Neural progenitor cell (in vitro differentiated cells): ENCODE measurements around the gene RNF144A. TPM values are rescaled to one million over a fixed set of nuclear protein-coding genes. Genes with fewer than 3 reads are reported as not detected.

Experiments
- DNase-seq: peaks from one replicate; pipeline ENCODE4 v3.0.0-alpha.2; 2016; ENCODE audit warnings: low spot score
- H2AFZ ChIP-seq: fragments of 200-600 bp; sonication (generic); replicated peaks from 2 replicates; pipeline ENCODE4 v1.6.1; 2016; ENCODE audit warnings: antibody characterized with exemption
- H3F3A ChIP-seq: fragments of 200-600 bp; sonication (generic); 2 replicates; pipeline ENCODE4 v1.6.1; 2016; ENCODE audit warnings: antibody characterized with exemption, low read depth
- H3K27ac ChIP-seq: fragments of 200-600 bp; sonication (generic); 2 replicates; pipeline ENCODE4 v1.5.1; 2016; ENCODE audit warnings: mild to moderate bottlenecking
- H3K27me3 ChIP-seq: fragments of 200-600 bp; sonication (generic); 2 replicates; pipeline ENCODE4 v1.6.1; 2016; ENCODE audit warnings: mild to moderate bottlenecking, moderate library complexity
- H3K36me3 ChIP-seq: fragments of 200-600 bp; sonication (generic); 2 replicates; pipeline ENCODE4 v1.5.1; 2016
- H3K4me1 ChIP-seq: fragments of 200-600 bp; sonication (generic); 2 replicates; pipeline ENCODE4 v1.6.1; 2016; ENCODE audit warnings: mixed run types
- H3K4me2 ChIP-seq: fragments of 200-600 bp; sonication (generic); 2 replicates; pipeline ENCODE4 v1.6.1; 2016
- H3K4me3 ChIP-seq: fragments of 200-600 bp; sonication (generic); 2 replicates; pipeline ENCODE4 v1.5.1; 2016
- H3K79me2 ChIP-seq: fragments of 200-600 bp; sonication (generic); 2 replicates; pipeline ENCODE4 v1.6.1; 2016; ENCODE audit warnings: low read depth
- H3K9ac ChIP-seq: fragments of 200-600 bp; sonication (generic); 2 replicates; pipeline ENCODE4 v1.6.1; 2016
- H3K9me3 ChIP-seq: fragments of 200-600 bp; sonication (generic); 2 replicates; pipeline ENCODE4 v1.5.1; 2016; ENCODE audit warnings: low read depth
- H4K20me1 ChIP-seq: fragments of 200-600 bp; sonication (generic); 2 replicates; pipeline ENCODE4 v1.6.1; 2016; ENCODE audit warnings: low read depth
- H3K27ac Mint-ChIP-seq: 3 replicates; pipeline ENCODE4 v1.8.0; 2021; ENCODE audit warnings: mixed read lengths
- H3K27me3 Mint-ChIP-seq: 2 replicates; pipeline ENCODE4 v1.8.0; 2022; ENCODE audit warnings: low read depth, mild to moderate bottlenecking, inconsistent platforms, moderate library complexity, mixed read lengths; ENCODE audit not compliant: insufficient read depth
- H3K36me3 Mint-ChIP-seq: 3 replicates; pipeline ENCODE4 v1.8.0; 2021; ENCODE audit warnings: mixed read lengths
- H3K4me1 Mint-ChIP-seq: 3 replicates; pipeline ENCODE4 v1.8.0; 2021; ENCODE audit warnings: mixed read lengths
- H3K4me3 Mint-ChIP-seq: 3 replicates; pipeline ENCODE4 v1.8.0; 2021; ENCODE audit warnings: mild to moderate bottlenecking, moderate library complexity, mixed read lengths
- H3K9me3 Mint-ChIP-seq: 3 replicates; pipeline ENCODE4 v1.8.0; 2020; ENCODE audit warnings: mixed read lengths
- EZH2 ChIP-seq: fragments of 200-600 bp; sonication (generic); IDR thresholded peaks from 2 replicates; pipeline ENCODE4 v1.6.1; 2017; ENCODE audit warnings: antibody characterized with exemption, mild to moderate bottlenecking, moderate library complexity
- EZH2phosphoT487 ChIP-seq: fragments of 200-600 bp; sonication (generic); IDR thresholded peaks from 2 replicates; pipeline ENCODE4 v1.6.1; 2017; ENCODE audit warnings: antibody characterized with exemption
- total RNA-seq: library from RNA; depleted of rRNA; stranded (reverse); fragments of >200 nt; gene quantifications from 2 replicates; pipeline ENCODE4 v1.2.3, GENCODE V29; 2015; ENCODE audit warnings: low replicate concordance
- TF ChIP-seq, protein P1 (sequence below): fragments of 200-600 bp; sonication (generic); IDR thresholded peaks from 2 replicates; pipeline ENCODE4 v1.5.1; 2017; ENCODE audit warnings: antibody characterized with exemption, mild to moderate bottlenecking

The RNF144A gene
- total RNA-seq, 1 donor from 2014 or later = 32.0 TPM

- H3K4me3 ChIP-seq = no peak overlapping the region
- no peak overlapping the region for H3K4me2 ChIP-seq
- H3K27me3 Mint-ChIP-seq = peaks cover 2% of the 10 kb centered on the region
- H3K9ac ChIP-seq = no peak overlapping the region
- peaks cover 4% of the 10 kb centered on the region for H3K4me1 ChIP-seq
- no peak overlapping the region for H2AFZ ChIP-seq
- no peak overlapping the region for H3K27ac Mint-ChIP-seq
- TF ChIP-seq EZH2 (no peak), EZH2phosphoT487 (no peak)
- TF ChIP-seq, protein P1, sequence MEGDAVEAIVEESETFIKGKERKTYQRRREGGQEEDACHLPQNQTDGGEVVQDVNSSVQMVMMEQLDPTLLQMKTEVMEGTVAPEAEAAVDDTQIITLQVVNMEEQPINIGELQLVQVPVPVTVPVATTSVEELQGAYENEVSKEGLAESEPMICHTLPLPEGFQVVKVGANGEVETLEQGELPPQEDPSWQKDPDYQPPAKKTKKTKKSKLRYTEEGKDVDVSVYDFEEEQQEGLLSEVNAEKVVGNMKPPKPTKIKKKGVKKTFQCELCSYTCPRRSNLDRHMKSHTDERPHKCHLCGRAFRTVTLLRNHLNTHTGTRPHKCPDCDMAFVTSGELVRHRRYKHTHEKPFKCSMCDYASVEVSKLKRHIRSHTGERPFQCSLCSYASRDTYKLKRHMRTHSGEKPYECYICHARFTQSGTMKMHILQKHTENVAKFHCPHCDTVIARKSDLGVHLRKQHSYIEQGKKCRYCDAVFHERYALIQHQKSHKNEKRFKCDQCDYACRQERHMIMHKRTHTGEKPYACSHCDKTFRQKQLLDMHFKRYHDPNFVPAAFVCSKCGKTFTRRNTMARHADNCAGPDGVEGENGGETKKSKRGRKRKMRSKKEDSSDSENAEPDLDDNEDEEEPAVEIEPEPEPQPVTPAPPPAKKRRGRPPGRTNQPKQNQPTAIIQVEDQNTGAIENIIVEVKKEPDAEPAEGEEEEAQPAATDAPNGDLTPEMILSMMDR = no peak
- H3K27me3 ChIP-seq = peaks cover 11% of the 10 kb centered on the region
- no peak overlapping the region for H3K4me3 Mint-ChIP-seq
- no peaks in the 10 kb centered on the region for H3F3A ChIP-seq
- DNase-seq = no peak
- H3K9me3 Mint-ChIP-seq = no peaks in the 10 kb centered on the region
- H3K36me3 ChIP-seq = no peaks in the 10 kb centered on the region
- H3K4me1 Mint-ChIP-seq = peaks cover 16% of the 10 kb centered on the region
- no peaks in the 10 kb centered on the region for H3K9me3 ChIP-seq
- no peaks in the 10 kb centered on the region for H3K79me2 ChIP-seq
- H4K20me1 ChIP-seq = no peaks in the 10 kb centered on the region
- peaks cover 4% of the 10 kb centered on the region for H3K36me3 Mint-ChIP-seq
- no peak overlapping the region for H3K27ac ChIP-seq
Measured at GRCh38 chr2:7093376-7093775, 176.2 kb downstream of the RNF144A start.

Other genes starting within 250 kb of the RNF144A start
- gene CMPK2, start 51.5 kb upstream of the RNF144A start, total RNA-seq = 0.31 TPM in 1 of 2 replicates, not detected in the other
- not detected in 2 replicates for gene RSAD2, start 39.6 kb upstream of the RNF144A start, total RNA-seq